Smooth muscle cell (in vitro differentiated cells): ENCODE results near the gene SP110. TPM values are rescaled to one million over a fixed set of nuclear protein-coding genes. Genes with fewer than 3 reads are reported as not detected.

Source experiments
- DNase-seq: peaks from one replicate; lab custom pipeline; 2025; ENCODE audit not compliant: unreplicated experiment; lab: John Stamatoyannopoulos, UW
- H2AFZ ChIP-seq: fragments of 200-600 bp; sonication (generic); 2 replicates; pipeline ENCODE4 v1.6.0; 2016; ENCODE audit warnings: antibody characterized with exemption, low read depth, mild to moderate bottlenecking
- H3F3A ChIP-seq: fragments of 200-600 bp; sonication (generic); 2 replicates; pipeline ENCODE4 v1.6.0; 2017; ENCODE audit warnings: antibody characterized with exemption, low read depth
- H3K27ac ChIP-seq: fragments of 200-600 bp; sonication (generic); 2 replicates; pipeline ENCODE4 v1.5.1; 2016; ENCODE audit warnings: low read depth, mild to moderate bottlenecking
- H3K27me3 ChIP-seq: fragments of 200-600 bp; sonication (generic); 2 replicates; pipeline ENCODE4 v1.6.1; 2016; ENCODE audit warnings: low read depth, mild to moderate bottlenecking
- H3K36me3 ChIP-seq: fragments of 200-600 bp; sonication (generic); 2 replicates; pipeline ENCODE4 v1.5.1; 2016; ENCODE audit warnings: low read depth
- H3K4me1 ChIP-seq: fragments of 200-600 bp; sonication (generic); 2 replicates; pipeline ENCODE4 v1.5.1; 2016; ENCODE audit warnings: low read depth
- H3K4me2 ChIP-seq: fragments of 200-600 bp; sonication (generic); 2 replicates; pipeline ENCODE4 v1.6.0; 2016; ENCODE audit warnings: mild to moderate bottlenecking
- H3K4me3 ChIP-seq: fragments of 200-600 bp; sonication (generic); 2 replicates; pipeline ENCODE4 v1.5.1; 2016; ENCODE audit warnings: mild to moderate bottlenecking
- H3K79me2 ChIP-seq: fragments of 200-600 bp; sonication (generic); 2 replicates; pipeline ENCODE4 v1.6.0; 2016; ENCODE audit warnings: low read depth, mild to moderate bottlenecking
- H3K9ac ChIP-seq: fragments of 200-600 bp; sonication (generic); 2 replicates; pipeline ENCODE4 v1.6.0; 2016; ENCODE audit warnings: low read depth
- H3K9me3 ChIP-seq: fragments of 200-600 bp; sonication (generic); replicated peaks from 2 replicates; pipeline ENCODE4 v1.5.1; 2016; ENCODE audit warnings: low read depth
- H4K20me1 ChIP-seq: fragments of 200-600 bp; sonication (generic); 2 replicates; pipeline ENCODE4 v1.6.0; 2016; ENCODE audit warnings: low read depth
- WGBS: methylation state at CpG from one replicate; pipeline ENCODE4 v1.1.7; 2016; ENCODE audit warnings: low lambda C conversion rate; 5-methylcytosine and 5-hydroxymethylcytosine counted together
- polyA plus RNA-seq: library from polyadenylated mRNA; unstranded; fragments of >200 nt; fragmentation: Nextera tagmentation; extraction: Ambion mirVana; gene quantifications from 2 replicates; pipeline ENCODE4 v1.2.1, GENCODE V29; 2016
- total RNA-seq: library from RNA; depleted of rRNA; stranded (reverse); fragments of >200 nt; gene quantifications from 2 replicates; pipeline ENCODE4 v1.2.3, GENCODE V29; 2014
- TF ChIP-seq, protein P1 (sequence below): fragments of 200-600 bp; sonication (generic); IDR thresholded peaks from 2 replicates; pipeline ENCODE4 v1.5.1; 2017; ENCODE audit warnings: borderline replicate concordance, mild to moderate bottlenecking, antibody characterized with exemption; ENCODE audit not compliant: insufficient read depth, poor library complexity, severe bottlenecking

Gene SP110
- total and polyA plus RNA-seq, 2 experiments from 2014 or later, result 3.2 to 5.6 TPM

DNA sequence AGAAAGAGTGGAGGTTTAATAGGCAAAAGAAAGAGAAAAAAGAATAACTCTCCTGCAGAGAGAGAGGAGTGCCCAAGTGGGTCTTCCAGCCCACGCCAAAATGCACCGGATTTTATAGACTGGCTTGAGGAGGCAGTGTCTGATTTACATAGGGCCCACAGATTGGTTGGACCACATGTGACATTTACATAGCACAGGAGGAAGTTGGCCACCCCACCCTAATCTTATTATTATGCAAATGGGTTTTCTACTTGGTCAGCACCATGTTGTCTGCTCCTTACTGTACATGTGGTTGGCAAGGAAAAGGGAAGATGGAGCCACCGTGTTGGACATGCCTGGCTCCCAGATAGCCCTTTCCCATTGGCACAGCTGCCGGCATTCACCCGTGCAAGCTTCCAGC, 56.8 kb downstream of the SP110 start:
- H3K27me3 ChIP-seq, result no peaks in the 10 kb centered on the region
- no peak overlapping the region for H3K27ac ChIP-seq
- no peaks in the 10 kb centered on the region for H3F3A ChIP-seq
- 66% methylated on average over 5 of the region's 5 CpGs for WGBS
- H4K20me1 ChIP-seq, result no peaks in the 10 kb centered on the region
- no peaks in the 10 kb centered on the region for H3K36me3 ChIP-seq
- no peak for DNase-seq
- H3K4me3 ChIP-seq, result no peak overlapping the region
- no peaks in the 10 kb centered on the region for H3K79me2 ChIP-seq
- no peaks in the 10 kb centered on the region for H3K9me3 ChIP-seq
- no peak overlapping the region for H3K9ac ChIP-seq
- no peaks in the 10 kb centered on the region for H3K4me1 ChIP-seq
- no peak overlapping the region for H3K4me2 ChIP-seq
- H2AFZ ChIP-seq, result no peak overlapping the region
- TF ChIP-seq, protein P1, sequence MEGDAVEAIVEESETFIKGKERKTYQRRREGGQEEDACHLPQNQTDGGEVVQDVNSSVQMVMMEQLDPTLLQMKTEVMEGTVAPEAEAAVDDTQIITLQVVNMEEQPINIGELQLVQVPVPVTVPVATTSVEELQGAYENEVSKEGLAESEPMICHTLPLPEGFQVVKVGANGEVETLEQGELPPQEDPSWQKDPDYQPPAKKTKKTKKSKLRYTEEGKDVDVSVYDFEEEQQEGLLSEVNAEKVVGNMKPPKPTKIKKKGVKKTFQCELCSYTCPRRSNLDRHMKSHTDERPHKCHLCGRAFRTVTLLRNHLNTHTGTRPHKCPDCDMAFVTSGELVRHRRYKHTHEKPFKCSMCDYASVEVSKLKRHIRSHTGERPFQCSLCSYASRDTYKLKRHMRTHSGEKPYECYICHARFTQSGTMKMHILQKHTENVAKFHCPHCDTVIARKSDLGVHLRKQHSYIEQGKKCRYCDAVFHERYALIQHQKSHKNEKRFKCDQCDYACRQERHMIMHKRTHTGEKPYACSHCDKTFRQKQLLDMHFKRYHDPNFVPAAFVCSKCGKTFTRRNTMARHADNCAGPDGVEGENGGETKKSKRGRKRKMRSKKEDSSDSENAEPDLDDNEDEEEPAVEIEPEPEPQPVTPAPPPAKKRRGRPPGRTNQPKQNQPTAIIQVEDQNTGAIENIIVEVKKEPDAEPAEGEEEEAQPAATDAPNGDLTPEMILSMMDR, result no peak

DNA sequence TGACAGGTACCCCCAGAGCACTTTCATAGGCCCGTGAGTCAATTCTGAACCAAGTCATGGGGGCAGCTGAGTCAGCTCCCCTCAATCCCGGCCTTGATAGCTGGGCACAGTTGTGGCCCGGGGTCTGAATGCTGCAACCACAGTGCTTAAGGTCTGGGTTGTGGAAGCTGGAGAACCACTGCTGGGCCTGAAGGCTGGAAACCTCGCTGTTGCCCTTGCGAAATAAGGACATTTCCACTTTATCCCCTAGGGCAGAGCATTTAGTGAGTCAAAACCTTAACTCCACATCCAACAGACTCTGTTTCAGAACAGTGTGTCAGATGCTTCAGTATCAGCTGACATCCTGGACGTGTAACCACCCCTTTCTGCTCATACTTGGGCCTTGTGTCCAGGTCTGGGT, 58.6 kb downstream of the SP110 start:
- H4K20me1 ChIP-seq, result no peaks in the 10 kb centered on the region
- WGBS, result 53% methylated on average over 6 of the region's 6 CpGs
- no peak overlapping the region for H3K9ac ChIP-seq
- H3K79me2 ChIP-seq, result no peaks in the 10 kb centered on the region
- TF ChIP-seq, protein P1, result no peak
- H3K27me3 ChIP-seq, result no peaks in the 10 kb centered on the region
- DNase-seq, result no peak
- H3K9me3 ChIP-seq, result no peaks in the 10 kb centered on the region
- no peak overlapping the region for H3K27ac ChIP-seq
- no peaks in the 10 kb centered on the region for H3F3A ChIP-seq
- no peak overlapping the region for H3K4me2 ChIP-seq
- no peak overlapping the region for H2AFZ ChIP-seq
- no peaks in the 10 kb centered on the region for H3K36me3 ChIP-seq
- H3K4me1 ChIP-seq, result no peaks in the 10 kb centered on the region
- H3K4me3 ChIP-seq, result no peak overlapping the region

GRCh38 chr2:230160112-230160660, 59.6 kb downstream of the SP110 start:
- H3K9ac ChIP-seq, result no peak overlapping the region
- H3K4me3 ChIP-seq, result no peak overlapping the region
- H3K36me3 ChIP-seq, result no peaks in the 10 kb centered on the region
- no peaks in the 10 kb centered on the region for H4K20me1 ChIP-seq
- no peaks in the 10 kb centered on the region for H3F3A ChIP-seq
- no peak overlapping the region for H2AFZ ChIP-seq
- no peak overlapping the region for H3K27ac ChIP-seq
- H3K9me3 ChIP-seq, result no peaks in the 10 kb centered on the region
- H3K4me1 ChIP-seq, result no peaks in the 10 kb centered on the region
- H3K27me3 ChIP-seq, result no peaks in the 10 kb centered on the region
- H3K4me2 ChIP-seq, result no peak overlapping the region
- DNase-seq, result no peak
- TF ChIP-seq, protein P1, result peak; percentile 60
- 63% methylated on average over 11 of the region's 11 CpGs for WGBS
- no peaks in the 10 kb centered on the region for H3K79me2 ChIP-seq

GRCh38 chr2:230158468-230158867, 61.3 kb downstream of the SP110 start:
- Histone ChIP-seq H4K20me1 (no peaks in the 10 kb centered on the region), H3K4me3 (no peak overlapping the region), H3K9ac (no peak overlapping the region), H2AFZ (no peak overlapping the region), H3K4me2 (no peak overlapping the region), H3K36me3 (no peaks in the 10 kb centered on the region), H3F3A (no peaks in the 10 kb centered on the region), H3K9me3 (no peaks in the 10 kb centered on the region), H3K4me1 (no peaks in the 10 kb centered on the region), H3K79me2 (no peaks in the 10 kb centered on the region), H3K27me3 (no peaks in the 10 kb centered on the region), H3K27ac (no peak overlapping the region)
- no peak for DNase-seq
- TF ChIP-seq, protein P1, result no peak
- 89% methylated on average over 5 of the region's 5 CpGs for WGBS
